Hepatocyte (in vitro differentiated cells): Measurements from ENCODE around the gene VSTM2A. TPM values are rescaled to one million over a fixed set of nuclear protein-coding genes. Genes with fewer than 3 reads are reported as not detected.

Experiments used
- DNase-seq: peaks from one replicate; pipeline ENCODE4 v3.0.0-alpha.2; 2016; ENCODE audit warnings: low spot score
- H2AFZ ChIP-seq: fragments of 200-600 bp; sonication (generic); 2 replicates; pipeline ENCODE4 v1.6.0; 2016; ENCODE audit warnings: antibody characterized with exemption, mild to moderate bottlenecking
- H3K27ac ChIP-seq: fragments of 200-600 bp; sonication (generic); 2 replicates; pipeline ENCODE4 v1.5.1; 2016; ENCODE audit warnings: mild to moderate bottlenecking
- H3K27me3 ChIP-seq: fragments of 200-600 bp; sonication (generic); 2 replicates; pipeline ENCODE4 v1.6.1; 2016
- H3K36me3 ChIP-seq: fragments of 200-600 bp; sonication (generic); replicated peaks from 2 replicates; pipeline ENCODE4 v1.5.1; 2016; ENCODE audit warnings: low read depth; ENCODE audit not compliant: insufficient read depth
- H3K4me1 ChIP-seq: fragments of 200-600 bp; sonication (generic); 2 replicates; pipeline ENCODE4 v1.5.1; 2016; ENCODE audit warnings: mild to moderate bottlenecking, moderate library complexity; ENCODE audit not compliant: insufficient read depth
- H3K4me2 ChIP-seq: fragments of 200-600 bp; sonication (generic); 2 replicates; pipeline ENCODE4 v1.6.0; 2016
- H3K4me3 ChIP-seq: fragments of 200-600 bp; sonication (generic); 2 replicates; pipeline ENCODE4 v1.5.1; 2016; ENCODE audit warnings: mild to moderate bottlenecking
- H3K79me2 ChIP-seq: fragments of 200-600 bp; sonication (generic); 2 replicates; pipeline ENCODE4 v1.6.0; 2017; ENCODE audit warnings: mild to moderate bottlenecking
- H3K9me2 ChIP-seq: fragments of 200-600 bp; sonication (generic); replicated peaks from 2 replicates; pipeline ENCODE4 v1.6.0; 2017; ENCODE audit warnings: mild to moderate bottlenecking; ENCODE audit not compliant: insufficient read depth
- H3K9me3 ChIP-seq: fragments of 200-600 bp; sonication (generic); 2 replicates; pipeline ENCODE4 v1.5.1; 2016; ENCODE audit warnings: low read depth, mild to moderate bottlenecking
- H4K20me1 ChIP-seq: fragments of 200-600 bp; sonication (generic); 2 replicates; pipeline ENCODE4 v1.6.0; 2016; ENCODE audit warnings: mild to moderate bottlenecking; ENCODE audit not compliant: insufficient read depth, poor library complexity, severe bottlenecking
- EZH2 ChIP-seq: fragments of 200-600 bp; sonication (generic); IDR thresholded peaks from 2 replicates; pipeline ENCODE4 v1.6.1; 2016; ENCODE audit warnings: antibody characterized with exemption, mild to moderate bottlenecking, borderline replicate concordance
- EZH2phosphoT487 ChIP-seq: fragments of 200-600 bp; sonication (generic); IDR thresholded peaks from one replicate; pipeline ENCODE4 v1.6.1; 2018; ENCODE audit warnings: antibody characterized with exemption, mild to moderate bottlenecking, low read depth, moderate library complexity; ENCODE audit not compliant: unreplicated experiment, severe bottlenecking
- WGBS: methylation state at CpG from one replicate; pipeline ENCODE4 v1.1.6; 2016; ENCODE audit warnings: low lambda C conversion rate; ENCODE audit errors: missing lambda C conversion rate; 5-methylcytosine and 5-hydroxymethylcytosine counted together
- polyA plus RNA-seq: library from polyadenylated mRNA; unstranded; fragments of >200 nt; fragmentation: Nextera tagmentation; extraction: Ambion mirVana; gene quantifications from 2 replicates; pipeline ENCODE4 v1.2.1, GENCODE V29; 2016
- total RNA-seq: library from RNA; depleted of rRNA; stranded (reverse); fragments of >200 nt; gene quantifications from 2 replicates; pipeline ENCODE4 v1.2.3, GENCODE V29; 2014
- TF ChIP-seq, protein P1 (sequence below): fragments of 200-600 bp; sonication (generic); IDR thresholded peaks from 2 replicates; pipeline ENCODE4 v1.5.1; 2016; ENCODE audit warnings: antibody characterized with exemption, mild to moderate bottlenecking; ENCODE audit not compliant: poor library complexity

VSTM2A gene
- total and polyA plus RNA-seq, 2 experiments from 2014 or later: not detected

GRCh38 chr7:54560723-54561122 lies 18.5 kb downstream of the VSTM2A start:
- H3K27me3 ChIP-seq: no peaks in the 10 kb centered on the region
- TF ChIP-seq EZH2 (no peak), EZH2phosphoT487 (no peak)
- TF ChIP-seq, protein P1, sequence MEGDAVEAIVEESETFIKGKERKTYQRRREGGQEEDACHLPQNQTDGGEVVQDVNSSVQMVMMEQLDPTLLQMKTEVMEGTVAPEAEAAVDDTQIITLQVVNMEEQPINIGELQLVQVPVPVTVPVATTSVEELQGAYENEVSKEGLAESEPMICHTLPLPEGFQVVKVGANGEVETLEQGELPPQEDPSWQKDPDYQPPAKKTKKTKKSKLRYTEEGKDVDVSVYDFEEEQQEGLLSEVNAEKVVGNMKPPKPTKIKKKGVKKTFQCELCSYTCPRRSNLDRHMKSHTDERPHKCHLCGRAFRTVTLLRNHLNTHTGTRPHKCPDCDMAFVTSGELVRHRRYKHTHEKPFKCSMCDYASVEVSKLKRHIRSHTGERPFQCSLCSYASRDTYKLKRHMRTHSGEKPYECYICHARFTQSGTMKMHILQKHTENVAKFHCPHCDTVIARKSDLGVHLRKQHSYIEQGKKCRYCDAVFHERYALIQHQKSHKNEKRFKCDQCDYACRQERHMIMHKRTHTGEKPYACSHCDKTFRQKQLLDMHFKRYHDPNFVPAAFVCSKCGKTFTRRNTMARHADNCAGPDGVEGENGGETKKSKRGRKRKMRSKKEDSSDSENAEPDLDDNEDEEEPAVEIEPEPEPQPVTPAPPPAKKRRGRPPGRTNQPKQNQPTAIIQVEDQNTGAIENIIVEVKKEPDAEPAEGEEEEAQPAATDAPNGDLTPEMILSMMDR: no peak
- H3K9me2 ChIP-seq: no peaks in the 10 kb centered on the region
- H3K9me3 ChIP-seq: no peaks in the 10 kb centered on the region
- H3K27ac ChIP-seq: no peak overlapping the region
- WGBS: 73% methylated on average over 2 of the region's 2 CpGs
- H3K36me3 ChIP-seq: no peaks in the 10 kb centered on the region
- H3K4me1 ChIP-seq: no peaks in the 10 kb centered on the region
- H3K79me2 ChIP-seq: no peaks in the 10 kb centered on the region
- no peaks in the 10 kb centered on the region for H4K20me1 ChIP-seq
- H2AFZ ChIP-seq: no peak overlapping the region
- no peak overlapping the region for H3K4me2 ChIP-seq
- no peak for DNase-seq
- no peak overlapping the region for H3K4me3 ChIP-seq

DNA sequence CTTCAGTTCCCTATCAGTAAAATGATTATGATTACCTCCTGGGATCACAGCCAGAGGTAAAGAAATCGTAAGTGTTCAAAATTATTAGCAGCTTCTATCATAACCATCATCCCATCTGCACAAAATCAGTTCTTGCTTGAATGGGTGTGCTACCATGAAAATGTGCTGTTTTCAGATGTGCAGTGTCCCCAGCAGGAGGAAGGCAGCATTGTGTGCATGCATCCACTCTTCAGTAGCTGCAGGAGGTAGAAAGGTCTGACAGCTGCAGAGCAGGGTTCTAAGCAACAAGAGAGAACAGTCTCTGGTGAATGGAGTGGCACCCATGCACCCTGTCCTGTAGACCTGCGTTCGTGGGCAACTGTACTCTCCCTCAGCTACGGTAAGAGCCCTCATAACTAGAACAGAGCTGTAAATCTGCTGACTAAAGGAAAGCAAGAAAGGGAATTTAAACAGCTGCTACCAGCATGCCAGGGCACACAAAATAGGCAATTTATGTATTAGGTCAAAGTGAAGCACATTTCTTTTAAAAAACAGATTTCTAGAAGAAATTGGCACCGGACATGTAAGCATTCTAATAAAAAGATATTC lies 21.2 kb downstream of the VSTM2A start:
- no peaks in the 10 kb centered on the region for H3K4me1 ChIP-seq
- H3K4me2 ChIP-seq: no peak overlapping the region
- no peaks in the 10 kb centered on the region for H3K27me3 ChIP-seq
- no peaks in the 10 kb centered on the region for H3K36me3 ChIP-seq
- H3K27ac ChIP-seq: no peak overlapping the region
- H3K79me2 ChIP-seq: no peaks in the 10 kb centered on the region
- H3K9me2 ChIP-seq: no peaks in the 10 kb centered on the region
- no peak overlapping the region for H3K4me3 ChIP-seq
- no peaks in the 10 kb centered on the region for H4K20me1 ChIP-seq
- no peak overlapping the region for H2AFZ ChIP-seq
- no peaks in the 10 kb centered on the region for H3K9me3 ChIP-seq
- DNase-seq: no peak
- no peak for TF ChIP-seq EZH2phosphoT487
- TF ChIP-seq EZH2: no peak
- TF ChIP-seq, protein P1: no peak
- WGBS: 77% methylated on average over 5 of the region's 5 CpGs

DNA sequence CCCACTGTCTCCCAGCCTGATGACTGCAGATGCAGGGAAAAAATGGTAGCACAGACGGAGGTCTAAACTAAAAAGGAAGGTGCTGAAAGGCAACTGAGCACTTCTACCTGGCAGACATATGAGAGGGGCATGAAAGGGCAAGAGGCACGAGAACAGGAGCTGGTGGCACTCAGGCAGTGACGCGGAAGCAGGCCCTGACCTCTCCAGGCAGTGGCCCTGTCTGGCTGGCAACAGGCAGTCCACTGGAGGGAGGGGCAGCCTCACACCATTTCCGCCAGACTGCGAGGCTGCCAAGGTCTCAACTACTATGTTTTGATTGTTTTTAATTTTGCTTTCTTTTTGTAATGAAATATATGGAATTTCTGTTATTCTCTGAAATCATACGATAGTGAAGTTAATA lies 23.3 kb downstream of the VSTM2A start:
- H3K27ac ChIP-seq: no peak overlapping the region
- WGBS: 88% methylated on average over 7 of the region's 7 CpGs
- H3K4me3 ChIP-seq: no peak overlapping the region
- H2AFZ ChIP-seq: no peak overlapping the region
- H3K27me3 ChIP-seq: no peaks in the 10 kb centered on the region
- no peaks in the 10 kb centered on the region for H3K79me2 ChIP-seq
- DNase-seq: no peak
- no peaks in the 10 kb centered on the region for H3K9me3 ChIP-seq
- no peaks in the 10 kb centered on the region for H3K9me2 ChIP-seq
- no peaks in the 10 kb centered on the region for H3K4me1 ChIP-seq
- no peak overlapping the region for H3K4me2 ChIP-seq
- no peaks in the 10 kb centered on the region for H4K20me1 ChIP-seq
- TF ChIP-seq EZH2 (no peak), EZH2phosphoT487 (no peak)
- TF ChIP-seq, protein P1: no peak
- no peaks in the 10 kb centered on the region for H3K36me3 ChIP-seq
